Ovary (tissue), 3 donors: ENCODE measurements around the gene TXNDC15.

ENCODE experiments used
- CTCF ChIP-seq, 3 donors: fragments of 450-650 bp in 2 of 3; fragments of 200-600 bp in 1 of 3; IDR thresholded peaks; one replicate each; pipeline versions ENCODE4 v1.5.1 to v1.8.0; 2016 to 2022; ENCODE audit warnings: antibody characterized with exemption in 3 of 3, mild to moderate bottlenecking in 1 of 3
- EP300 ChIP-seq: sonication (generic); formaldehyde crosslinking; IDR thresholded peaks from one replicate; pipeline ENCODE4 v1.6.1; 2017; ENCODE audit warnings: antibody characterized with exemption
- POLR2A ChIP-seq: fragments of 450-650 bp; IDR thresholded peaks from one replicate; pipeline ENCODE4 v1.6.1; 2017; ENCODE audit warnings: antibody characterized with exemption, mild to moderate bottlenecking, moderate library complexity
- donor health status: DM: no; HTN: no; CAD: no.

- TF ChIP-seq POLR2A (no peak), CTCF (IDR thresholded peaks at IDR 0.05) (no peak), EP300 (no peak)
Measured at GRCh38 chr5:134891473-134891872, 17.3 kb downstream of the TXNDC15 start.
